Subcutaneous adipose tissue (tissue), 4 donors: ENCODE data around the gene FAM76B. TPM values are rescaled to one million over a fixed set of nuclear protein-coding genes. Genes with fewer than 3 reads are reported as not detected.

ENCODE experiments used
- CTCF ChIP-seq: fragments of 450-650 bp; IDR thresholded peaks from one replicate; pipeline ENCODE4 v1.5.1; 2016; ENCODE audit warnings: low read depth, mild to moderate bottlenecking, control low read depth, antibody characterized with exemption, moderate library complexity
- total RNA-seq, 4 donors: library from RNA; depleted of rRNA; stranded (reverse); fragments of >200 nt; gene quantifications; one replicate each; pipeline ENCODE4 v1.1.0, GENCODE V29; 2016

The FAM76B gene
- 10 to 100 TPM; 37.4 to 64.5 (median 53.9) TPM for total RNA-seq

GRCh38 chr11:95789506-95790122 lies at the start of gene FAM76B:
TSS of gene FAM76B (minus strand) at chr11:95789782. CDS start at chr11:95789478, 304 bp downstream.
- TF ChIP-seq CTCF: no peak

GRCh38 chr11:95835768-95836488 lies 46.3 kb upstream of the FAM76B start:
- no peak for TF ChIP-seq CTCF

DNA sequence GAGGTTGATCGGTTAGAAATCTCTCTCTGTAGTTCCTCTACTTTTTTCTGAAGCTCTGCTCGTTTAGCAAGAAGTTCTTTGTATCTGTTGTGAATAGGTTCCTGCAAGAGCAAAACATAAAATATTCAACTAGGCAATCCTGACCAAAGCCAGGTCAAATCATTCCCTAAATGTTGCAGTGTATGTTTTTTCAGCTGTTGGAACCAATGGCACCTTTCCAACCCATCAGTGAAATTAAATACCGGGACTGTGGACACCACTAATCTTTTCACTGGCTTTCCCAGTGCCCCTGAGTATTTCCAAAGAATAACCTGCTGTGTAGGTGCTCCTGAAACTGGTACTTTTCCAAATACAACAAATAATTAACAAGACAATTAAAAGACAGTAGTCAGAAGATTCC lies 45.8 kb upstream of the FAM76B start:
- no peak for TF ChIP-seq CTCF

DNA sequence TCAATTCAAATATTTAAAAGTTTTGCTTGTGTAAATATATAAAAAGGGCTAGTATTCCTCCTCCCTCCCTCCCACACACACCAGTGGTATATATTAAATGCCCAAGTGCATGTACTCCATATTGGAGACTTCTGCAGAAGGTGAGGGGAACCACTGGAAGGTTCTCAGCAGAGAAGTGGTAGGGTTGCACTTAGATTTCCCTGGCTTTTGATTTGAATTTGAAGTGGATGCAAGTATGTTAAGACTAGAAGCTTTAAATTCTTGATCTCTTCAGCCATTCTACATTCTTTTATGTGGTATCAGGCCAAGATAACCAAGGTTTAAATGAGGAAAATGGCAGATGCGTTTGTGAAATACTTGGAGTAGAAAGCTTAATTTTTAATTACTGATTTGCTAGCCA lies 43.8 kb upstream of the FAM76B start:
- no peak for TF ChIP-seq CTCF

- no peak for TF ChIP-seq CTCF
Observed at GRCh38 chr11:95832763-95833162, 43.2 kb upstream of the FAM76B start.

DNA sequence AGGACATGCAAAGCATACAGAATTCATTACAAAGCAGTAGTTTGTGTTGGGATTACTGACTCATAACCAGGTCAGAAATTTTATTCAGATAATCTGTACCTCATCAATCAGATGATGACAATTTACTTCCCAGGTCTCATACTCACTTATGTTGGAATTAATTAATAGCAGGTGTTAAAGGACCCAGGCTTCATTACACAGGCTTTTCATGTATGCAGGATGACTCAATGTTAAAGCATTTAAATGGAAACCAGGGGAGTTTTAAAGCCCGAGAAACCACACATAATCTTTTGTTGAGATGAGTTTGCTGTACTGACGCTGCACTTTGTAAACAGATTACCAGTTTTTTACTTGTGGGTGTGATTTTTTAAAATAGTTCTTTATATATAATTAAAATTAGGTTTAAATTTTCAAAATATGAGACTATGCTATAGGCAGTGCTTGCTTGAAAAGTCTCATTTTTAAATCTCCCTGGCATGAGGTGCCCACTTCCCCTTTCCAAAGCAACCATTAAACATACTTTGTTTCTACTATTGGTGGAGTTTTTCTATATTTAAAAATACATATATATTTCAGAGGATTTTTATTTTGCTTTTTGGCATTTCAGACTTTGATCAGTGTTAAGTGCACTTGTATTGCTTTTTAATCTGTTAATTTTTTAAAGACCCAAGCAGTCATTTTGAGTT lies 41.8 kb upstream of the FAM76B start:
- no peak for TF ChIP-seq CTCF

- TF ChIP-seq CTCF: no peak
Observed at GRCh38 chr11:95829580-95830259, 40.1 kb upstream of the FAM76B start.
